ENCODE data around the gene PRDM2. TPM values are rescaled to one million over a fixed set of nuclear protein-coding genes. Genes with fewer than 3 reads are reported as not detected.

The PRDM2 gene
- polyA plus RNA-seq, 1 of the 3 experiments (the other 2 are of a cell fraction): 7.2 TPM

GRCh38 chr1:13781907-13782633 lies 82.1 kb downstream of the PRDM2 start (continued):
- TF ChIP-seq RXRA (IDR thresholded peaks at IDR 0.05; ENCODE audit: borderline replicate concordance, low read depth): no peak
- no peak for TF ChIP-seq RAD21 (IDR thresholded peaks at IDR 0.05; ENCODE audit: low read length)
- no peak for TF ChIP-seq NRF1 (IDR thresholded peaks at IDR 0.05; ENCODE audit: low read depth, low read length)
- TF ChIP-seq MXI1 (IDR thresholded peaks at IDR 0.05; ENCODE audit: low read depth, low read length): no peak

GRCh38 chr1:13782634-13783360 lies 82.8 kb downstream of the PRDM2 start:
- Histone ChIP-seq H3K36me3 (replicated peaks in 1 of 2; ENCODE audit: control insufficient read depth in 1 of 2, insufficient read depth in 2 of 2, low read length in 1 of 2) (peaks cover 45 to 55% of the 10 kb centered on the region in 2 experiments), H3K9me2 (no peaks in the 10 kb centered on the region), H4K20me1 (ENCODE audit: insufficient read depth) (peaks cover 71% of the 10 kb centered on the region), H3K4me1 (ENCODE audit: control insufficient read depth in 1 of 2, insufficient read depth in 2 of 2, low read depth in 1 of 2, low read length in 1 of 2) (peaks cover 2 to 4% of the 10 kb centered on the region in 2 experiments; a peak in 2 of 4 replicates), H3K4me2 (no peak overlapping the region), H3K27me3 (ENCODE audit: insufficient read depth) (no peaks in the 10 kb centered on the region), H3K9ac (no peak overlapping the region), H3F3A (replicated peaks; ENCODE audit: insufficient read depth) (peaks cover 3% of the 10 kb centered on the region), H2AFZ (ENCODE audit: low read depth) (no peak overlapping the region), H3K27ac (ENCODE audit: low read depth in 2 of 2, low read length in 1 of 2) (no peak overlapping the region), H3K9me3 (no peaks in the 10 kb centered on the region), H3K4me3 (ENCODE audit: low read depth in 2 of 2, low read length in 1 of 2) (no peak overlapping the region), H3K79me2 (ENCODE audit: insufficient read depth) (peaks cover 69% of the 10 kb centered on the region)
- ChIA-PET POLR2A (no interaction called here), CTCF (interaction anchor here (0.8 to 1.4 kb wide), 4 partner anchors 9 to 85 kb away, joined by 3 to 6 read pairs (median 3); no protein-coding TSS in a partner anchor)
- DNase-seq: no peak
- 97% methylated on average over 12 of the region's 12 CpGs for whole genome bisulfite sequencing (ENCODE audit: low lambda C conversion rate)
- no peak for TF ChIP-seq SIN3A (IDR thresholded peaks at IDR 0.05; ENCODE audit: borderline replicate concordance, low read depth, low read length)
- TF ChIP-seq NRF1 (IDR thresholded peaks at IDR 0.05; ENCODE audit: low read depth, low read length): no peak
- TF ChIP-seq CHD2 (IDR thresholded peaks at IDR 0.05; ENCODE audit: low read length, partially characterized antibody): no peak
- TF ChIP-seq EP300 (IDR thresholded peaks at IDR 0.05; ENCODE audit: borderline replicate concordance in 1 of 2, low read depth in 1 of 2, low read length in 1 of 2): no peak
- TF ChIP-seq TCF12 (IDR thresholded peaks at IDR 0.05): no peak
- no peak for TF ChIP-seq JUND (IDR thresholded peaks at IDR 0.05)
- no peak for TF ChIP-seq ELF1 (IDR thresholded peaks at IDR 0.05)
- TF ChIP-seq FOSL2 (IDR thresholded peaks at IDR 0.05; ENCODE audit: borderline replicate concordance, low read depth): no peak
- no peak for TF ChIP-seq RCOR1 (IDR thresholded peaks at IDR 0.05; ENCODE audit: low read length)

DNA sequence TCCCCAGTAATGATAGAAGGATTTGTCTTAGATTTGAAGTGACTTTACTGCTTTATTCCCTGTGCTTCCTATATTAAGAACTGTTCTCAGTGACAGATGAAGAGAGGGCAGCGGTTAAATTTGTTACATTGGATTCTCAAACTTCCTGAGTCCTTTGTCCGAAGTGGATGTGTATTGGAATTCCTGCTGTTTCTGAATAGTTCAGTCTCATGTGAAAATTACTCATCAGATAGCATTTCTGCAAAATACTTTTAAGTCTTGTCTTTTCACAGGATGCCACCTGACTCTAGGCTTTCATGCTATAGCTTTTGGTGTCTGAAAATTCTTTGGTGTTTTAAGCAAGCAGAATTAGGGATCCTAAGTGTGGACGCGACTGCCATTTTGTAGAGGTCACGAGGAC lies 83.6 kb downstream of the PRDM2 start:
- WGBS (ENCODE audit: low lambda C conversion rate): 93% methylated on average over 5 of the region's 5 CpGs
- no peak overlapping the region for H3K4me3 ChIP-seq (ENCODE audit: low read depth in 2 of 2, low read length in 1 of 2)
- no peak for TF ChIP-seq FOXM1 (IDR thresholded peaks at IDR 0.05; ENCODE audit: low read depth)
- no peak for TF ChIP-seq SMC3 (IDR thresholded peaks at IDR 0.05; ENCODE audit: low read depth, low read length)
- no peak for TF ChIP-seq GABPA (IDR thresholded peaks at IDR 0.05; ENCODE audit: low read depth)
- no peak for TF ChIP-seq YY1 (IDR thresholded peaks at IDR 0.05; ENCODE audit: low read depth)
- no peak for TF ChIP-seq NRF1 (IDR thresholded peaks at IDR 0.05; ENCODE audit: low read depth, low read length)
- TF ChIP-seq RCOR1 (IDR thresholded peaks at IDR 0.05; ENCODE audit: low read length): no peak
- no peak for TF ChIP-seq ELF1 (IDR thresholded peaks at IDR 0.05)
- TF ChIP-seq FOXJ3 (CRISPR knock-in tag; IDR thresholded peaks at IDR 0.05): no peak
- no peak for TF ChIP-seq MXI1 (IDR thresholded peaks at IDR 0.05; ENCODE audit: low read depth, low read length)
- no peak for TF ChIP-seq RXRA (IDR thresholded peaks at IDR 0.05; ENCODE audit: borderline replicate concordance, low read depth)
- TF ChIP-seq, protein P1, sequence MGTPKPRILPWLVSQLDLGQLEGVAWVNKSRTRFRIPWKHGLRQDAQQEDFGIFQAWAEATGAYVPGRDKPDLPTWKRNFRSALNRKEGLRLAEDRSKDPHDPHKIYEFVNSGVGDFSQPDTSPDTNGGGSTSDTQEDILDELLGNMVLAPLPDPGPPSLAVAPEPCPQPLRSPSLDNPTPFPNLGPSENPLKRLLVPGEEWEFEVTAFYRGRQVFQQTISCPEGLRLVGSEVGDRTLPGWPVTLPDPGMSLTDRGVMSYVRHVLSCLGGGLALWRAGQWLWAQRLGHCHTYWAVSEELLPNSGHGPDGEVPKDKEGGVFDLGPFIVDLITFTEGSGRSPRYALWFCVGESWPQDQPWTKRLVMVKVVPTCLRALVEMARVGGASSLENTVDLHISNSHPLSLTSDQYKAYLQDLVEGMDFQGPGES (IDR thresholded peaks at IDR 0.05; ENCODE audit: low read depth, low read length): no peak
- no peak for DNase-seq
- H3K27ac ChIP-seq (ENCODE audit: low read depth in 2 of 2, low read length in 1 of 2): no peak overlapping the region
- ChIA-PET CTCF (interaction anchor here (1.0 to 1.1 kb wide), 2 partner anchors 9 to 11 kb away, joined by 3 read pairs; no protein-coding TSS in a partner anchor), POLR2A (no interaction called here)
- no peaks in the 10 kb centered on the region for H3K27me3 ChIP-seq (ENCODE audit: insufficient read depth)
- H3K36me3 ChIP-seq (replicated peaks in 1 of 2; ENCODE audit: control insufficient read depth in 1 of 2, insufficient read depth in 2 of 2, low read length in 1 of 2): peaks cover 47 to 54% of the 10 kb centered on the region in 2 experiments
- peaks cover 3% of the 10 kb centered on the region for H3F3A ChIP-seq (replicated peaks; ENCODE audit: insufficient read depth)
- no peaks in the 10 kb centered on the region for H3K9me2 ChIP-seq
- H3K9ac ChIP-seq: no peak overlapping the region
- H3K9me3 ChIP-seq: no peaks in the 10 kb centered on the region
- H3K4me2 ChIP-seq: no peak overlapping the region
- H4K20me1 ChIP-seq (ENCODE audit: insufficient read depth): peaks cover 77% of the 10 kb centered on the region
- H2AFZ ChIP-seq (ENCODE audit: low read depth): no peak overlapping the region
- H3K4me1 ChIP-seq (ENCODE audit: control insufficient read depth in 1 of 2, insufficient read depth in 2 of 2, low read depth in 1 of 2, low read length in 1 of 2): peaks cover 2 to 4% of the 10 kb centered on the region in 2 experiments; a peak in 2 of 4 replicates
- H3K79me2 ChIP-seq (ENCODE audit: insufficient read depth): peaks cover 72% of the 10 kb centered on the region
